Right lobe of liver (tissue), 6 donors: ENCODE data around the gene MOB1B. TPM values are rescaled to one million over a fixed set of nuclear protein-coding genes. Genes with fewer than 3 reads are reported as not detected.

Experiments used
- ATAC-seq, 4 donors: fragments of 200-7000 bp; cut with Tn5 transposase; one replicate each; pipeline ENCODE4 v1.9.1; 2020; ENCODE audit warnings: mild to moderate bottlenecking in 4 of 4, moderate library complexity in 4 of 4
- DNase-seq, 3 donors: peaks; one replicate each; pipeline ENCODE4 v3.0.0-alpha.2; 2020
- H3K27ac ChIP-seq, 3 donors: fragments of 200-600 bp; one replicate each; pipeline ENCODE4 v1.8.0; 2022
- H3K27me3 ChIP-seq, 2 donors: fragments of 200-600 bp; one replicate each; pipeline ENCODE4 v1.8.0; 2022
- H3K36me3 ChIP-seq, 4 donors: fragments of 200-600 bp; sonication (generic) in 1 of 4; one replicate each; pipeline versions ENCODE4 v1.5.1 to v1.8.0; 2017 to 2022; ENCODE audit warnings: control low read depth in 1 of 4
- H3K4me1 ChIP-seq, 4 donors: fragments of 200-600 bp; sonication (generic) in 1 of 4; one replicate each; pipeline versions ENCODE4 v1.5.1 to v1.8.0; 2017 to 2022; ENCODE audit warnings: control low read depth in 1 of 4
- H3K4me3 ChIP-seq, 3 donors: fragments of 200-600 bp; one replicate each; pipeline ENCODE4 v1.8.0; 2022
- H3K9me3 ChIP-seq, 4 donors: fragments of 200-600 bp; sonication (generic) in 1 of 4; one replicate each; pipeline versions ENCODE4 v1.5.1 to v1.8.0; 2017 to 2022; ENCODE audit warnings: control low read depth in 1 of 4
- CTCF ChIP-seq, 4 donors: fragments of 200-600 bp in 3 of 4; fragments of 450-650 bp in 1 of 4; IDR thresholded peaks; one replicate each; pipeline versions ENCODE4 v1.5.1 to v1.8.0; 2016 to 2022; ENCODE audit warnings: antibody characterized with exemption in 4 of 4, mild to moderate bottlenecking in 2 of 4
- POLR2A ChIP-seq: fragments of 450-650 bp; IDR thresholded peaks from one replicate; pipeline ENCODE4 v1.6.1; 2017; ENCODE audit warnings: antibody characterized with exemption, mild to moderate bottlenecking
- WGBS: methylation state at CpG from one replicate; pipeline ENCODE4 v1.1.6; 2018; ENCODE audit warnings: low coverage, low lambda C conversion rate; ENCODE audit not compliant: insufficient coverage; ENCODE audit errors: missing lambda C conversion rate; 5-methylcytosine and 5-hydroxymethylcytosine counted together
- intact Hi-C, 2 donors: fragments of 100-400 bp; cut with DNase I; formaldehyde crosslinking; loops; one replicate each; pipeline versions ENCODE4 v1.11.2 to v1.14.1; 2022
- total RNA-seq, 6 experiments: library from RNA; depleted of rRNA in 2 of 6; stranded (reverse); fragments of >200 nt in 2 of 6; fragmentation: NEBNext Ultra II Directional in 3 of 6; extraction: Animal tissue kit (Norgen Biotek cat#: 25700) in 3 of 6; gene quantifications; one replicate each; pipeline versions ENCODE4 v1.1.0 to v1.2.4, GENCODE V29; 2016 to 2023
- donor health status: DM: no; HTN: yes; CAD: no.
- donor health status: DM: no; HTN: no; CAD: no.
- donor health status: DM: no; HTN: no; CAD: no.
- donor health status: DM: no; HTN: yes; CAD: no.
- donor health status: DM: no; HTN: yes; CAD: no.

Gene MOB1B
- total RNA-seq, 6 experiments from 2014 or later, result 4.4 to 13.0 (median 6.5) TPM

DNA sequence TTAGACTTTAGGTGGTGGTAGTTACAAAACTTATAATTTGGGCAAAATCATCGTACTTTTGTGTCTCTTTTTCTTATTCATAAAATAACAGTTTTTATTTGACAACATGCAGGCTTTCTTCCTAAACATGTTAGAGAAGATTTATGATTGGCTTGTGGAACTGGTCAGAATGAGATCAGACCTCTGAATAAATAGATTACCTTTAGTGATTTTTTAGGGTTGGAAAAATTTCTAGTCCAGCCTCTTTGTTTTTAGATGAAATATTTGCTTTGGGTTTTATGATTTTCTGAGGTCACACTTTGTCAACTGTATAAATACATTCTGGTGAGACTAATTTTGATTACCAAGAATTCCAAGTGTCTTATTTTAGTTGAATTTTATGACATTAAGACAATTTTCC lies 29.2 kb downstream of the MOB1B start:
- ATAC-seq (no peak), DNase-seq (no peak)
- no peaks in the 10 kb centered on the region for H3K9me3 ChIP-seq
- intact Hi-C loops, result no loop called here
- no peak for TF ChIP-seq CTCF (IDR thresholded peaks at IDR 0.05)
- no peak for TF ChIP-seq POLR2A
- H3K27ac ChIP-seq, result no peak overlapping the region
- H3K4me1 ChIP-seq, result no peaks in the 10 kb centered on the region
- no peaks in the 10 kb centered on the region for H3K27me3 ChIP-seq
- H3K4me3 ChIP-seq, result no peak overlapping the region
- no peaks in the 10 kb centered on the region for H3K36me3 ChIP-seq
- whole genome bisulfite sequencing, result 80% methylated on average over 1 of the region's 1 CpG

DNA sequence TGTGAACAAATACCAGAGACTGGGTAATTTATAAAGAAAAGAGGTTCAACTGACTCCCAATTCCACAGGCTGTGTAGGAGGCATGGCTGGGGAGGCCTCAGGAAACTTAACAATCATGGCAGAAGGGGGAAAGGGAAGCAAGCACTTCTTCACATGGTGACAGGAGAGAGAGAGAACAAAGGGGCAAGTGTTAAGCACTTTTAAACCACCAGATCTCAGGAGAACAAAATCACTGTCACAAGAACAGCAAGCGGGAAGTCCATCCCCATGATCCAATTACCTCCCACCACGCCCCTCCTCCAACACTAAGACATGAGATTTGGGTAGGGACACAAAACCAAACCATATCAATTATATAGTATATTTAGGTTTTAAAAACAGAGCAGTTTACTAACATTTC lies 30.8 kb downstream of the MOB1B start:
- WGBS, result 94% methylated on average over 2 of the region's 2 CpGs
- H3K4me1 ChIP-seq, result no peaks in the 10 kb centered on the region
- no peak for ATAC-seq
- H3K27me3 ChIP-seq, result no peaks in the 10 kb centered on the region
- H3K9me3 ChIP-seq, result no peaks in the 10 kb centered on the region
- no peak for DNase-seq
- no peaks in the 10 kb centered on the region for H3K36me3 ChIP-seq
- H3K27ac ChIP-seq, result no peak overlapping the region
- intact Hi-C loops, result no loop called here
- no peak for TF ChIP-seq CTCF (IDR thresholded peaks at IDR 0.05)
- no peak for TF ChIP-seq POLR2A
- no peak overlapping the region for H3K4me3 ChIP-seq

GRCh38 chr4:70935038-70935695 lies 33.0 kb downstream of the MOB1B start:
- Histone ChIP-seq H3K27me3 (no peaks in the 10 kb centered on the region), H3K4me1 (no peaks in the 10 kb centered on the region), H3K27ac (no peak overlapping the region), H3K4me3 (no peak overlapping the region), H3K9me3 (no peaks in the 10 kb centered on the region), H3K36me3 (no peaks in the 10 kb centered on the region)
- ATAC-seq, result no peak
- TF ChIP-seq CTCF (IDR thresholded peaks at IDR 0.05) (no peak), POLR2A (no peak)
- intact Hi-C loops, result no loop called here
- 80% methylated on average over 7 of the region's 7 CpGs for WGBS
- no peak for DNase-seq

- no peaks in the 10 kb centered on the region for H3K27me3 ChIP-seq
- H3K27ac ChIP-seq, result no peak overlapping the region
- DNase-seq (no peak), ATAC-seq (no peak)
- H3K9me3 ChIP-seq, result no peaks in the 10 kb centered on the region
- 87% methylated on average over 4 of the region's 4 CpGs for WGBS
- H3K4me3 ChIP-seq, result no peak overlapping the region
- no peaks in the 10 kb centered on the region for H3K36me3 ChIP-seq
- no peaks in the 10 kb centered on the region for H3K4me1 ChIP-seq
- intact Hi-C loops, result no loop called here
- no peak for TF ChIP-seq POLR2A
- no peak for TF ChIP-seq CTCF (IDR thresholded peaks at IDR 0.05)
Measured at GRCh38 chr4:70936200-70936787, 34.1 kb downstream of the MOB1B start.
